Activated CD4-positive, alpha-beta T cell treated with anti-CD3 and anti-CD28 coated beads for 24 hours (primary cell): ENCODE measurements around the gene WAPL.

Experiments
- DNase-seq, 2 donors: peaks; one replicate each; pipeline ENCODE4 v3.0.0-alpha.2; 2020; ENCODE audit warnings: low read depth in 2 of 2

Gene WAPL

DNA sequence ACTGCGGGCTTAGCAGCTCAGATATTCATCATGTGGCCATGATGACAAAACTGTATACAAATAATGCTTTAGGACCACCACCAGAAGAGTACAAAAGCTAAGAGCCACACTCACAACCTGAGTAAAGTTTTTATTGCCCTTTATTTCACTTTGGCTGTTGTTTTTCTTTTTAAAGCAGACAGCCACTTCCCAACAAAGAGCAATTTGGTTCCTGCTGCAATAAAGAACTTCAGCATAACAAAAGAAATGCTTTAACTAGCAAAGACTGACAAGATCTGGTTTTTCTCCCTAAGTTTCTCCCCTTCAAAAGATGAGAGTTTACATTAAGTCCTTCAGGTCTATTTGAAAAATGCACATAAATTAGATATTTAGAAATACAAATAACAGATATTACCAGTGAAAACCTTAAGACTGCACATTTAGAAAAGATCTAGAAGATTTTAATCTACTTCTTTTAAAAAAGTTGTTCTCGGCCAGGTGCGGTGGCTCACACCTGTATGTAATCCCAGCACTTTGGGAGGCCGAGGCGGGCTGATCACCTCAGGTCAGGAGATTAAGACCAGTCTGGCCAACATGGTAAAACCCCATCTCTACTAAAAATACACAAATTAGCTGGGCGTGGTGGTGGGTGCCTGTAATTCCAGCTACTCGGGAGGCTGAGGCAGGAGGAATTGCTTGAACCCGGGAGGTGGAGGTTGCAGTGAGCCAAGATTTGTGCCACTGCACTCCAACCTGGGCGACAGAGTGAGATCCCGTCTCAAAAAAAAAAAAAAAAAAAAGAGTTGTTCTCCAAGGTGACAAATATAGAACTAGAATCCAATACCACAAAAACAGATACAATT is 59.4 kb downstream of the WAPL start:
- DNase-seq: no peak

DNA sequence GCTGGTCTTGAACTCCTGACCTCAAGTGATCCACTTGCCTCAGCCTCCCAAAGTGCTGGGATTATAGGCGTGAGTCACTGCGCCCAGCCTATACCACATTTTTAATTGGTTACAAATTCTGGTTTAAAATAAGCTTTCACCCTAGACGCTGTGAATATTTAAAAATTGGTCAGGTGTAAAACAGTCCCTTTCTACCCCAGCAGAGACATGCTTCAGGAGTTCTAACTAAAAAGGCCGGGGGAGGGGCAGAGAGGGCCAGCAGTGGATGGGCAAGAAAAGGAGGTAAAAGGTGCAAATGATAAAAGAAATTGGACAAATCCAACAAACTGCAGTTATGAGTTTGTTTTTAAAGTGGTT is 70.0 kb downstream of the WAPL start:
- DNase-seq: no peak

GRCh38 chr10:86450806-86451603 is 70.6 kb downstream of the WAPL start:
- no peak for DNase-seq

DNA sequence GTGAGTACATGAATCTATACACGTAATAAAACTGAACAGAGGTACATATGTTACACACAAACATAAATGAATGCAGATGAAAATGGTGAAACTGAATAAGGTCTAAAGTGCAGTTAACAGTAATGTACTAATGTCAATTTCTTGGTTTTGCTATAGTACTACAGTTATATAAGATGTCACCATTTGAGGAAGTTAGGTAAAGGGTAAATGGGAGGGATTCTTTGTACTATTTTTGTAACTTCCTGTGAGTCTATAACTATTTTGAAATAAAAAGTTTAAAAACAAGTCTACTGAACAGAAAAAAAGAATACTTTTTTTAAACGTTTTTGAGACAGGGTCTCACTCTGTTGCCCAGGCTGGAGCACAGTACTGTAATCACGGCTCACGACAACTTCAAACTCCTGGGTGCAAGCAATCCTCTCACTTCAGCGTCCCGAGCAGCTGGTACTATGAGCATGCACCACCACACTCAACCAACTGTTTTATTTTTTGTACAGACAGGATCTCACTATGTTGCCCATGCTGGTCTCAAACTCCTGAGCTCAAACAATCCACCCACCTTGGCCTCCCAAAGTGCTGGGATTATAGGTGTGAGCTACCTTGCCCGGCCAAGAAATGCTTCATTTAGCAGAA is 71.5 kb downstream of the WAPL start:
- no peak for DNase-seq

DNA sequence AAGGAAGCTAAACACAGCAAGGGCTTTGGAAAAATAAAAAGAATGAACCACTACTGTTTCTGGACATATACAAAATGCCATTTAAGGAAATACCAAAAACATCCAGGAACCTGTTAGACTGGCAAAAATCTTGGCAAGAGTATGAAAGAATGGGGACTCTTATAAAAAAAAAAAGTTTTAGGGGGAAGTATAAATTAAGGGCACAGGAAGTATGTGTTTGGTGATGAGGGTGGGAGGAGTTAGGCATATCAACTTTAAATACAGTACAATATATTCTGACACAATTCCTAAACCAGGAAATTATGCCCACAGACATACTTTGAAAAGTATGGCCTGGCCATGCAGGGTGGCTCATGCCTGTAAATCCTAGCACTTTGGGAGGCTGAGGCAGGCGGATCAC is 74.2 kb downstream of the WAPL start:
- no peak for DNase-seq

DNA sequence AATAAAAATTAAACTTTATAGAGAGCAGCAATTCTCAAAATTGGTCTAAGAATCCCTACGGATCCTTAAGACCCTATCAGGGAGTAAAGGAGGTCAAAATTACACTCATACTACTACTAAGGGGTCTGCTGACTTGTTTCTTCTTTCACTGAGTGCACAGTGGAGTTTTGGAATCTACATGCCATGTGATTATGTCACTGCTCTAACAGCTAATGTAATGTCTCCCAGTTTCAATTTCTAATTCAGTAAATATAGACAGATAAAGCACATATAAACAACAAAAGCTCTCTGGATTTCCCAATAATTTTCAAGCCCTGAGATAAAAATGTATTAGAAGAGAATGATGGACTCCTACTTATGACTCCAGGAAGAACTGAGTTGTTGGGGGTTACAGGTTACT is 74.6 kb downstream of the WAPL start:
- DNase-seq: no peak

GRCh38 chr10:86446440-86446839 is 75.2 kb downstream of the WAPL start:
- no peak for DNase-seq

DNA sequence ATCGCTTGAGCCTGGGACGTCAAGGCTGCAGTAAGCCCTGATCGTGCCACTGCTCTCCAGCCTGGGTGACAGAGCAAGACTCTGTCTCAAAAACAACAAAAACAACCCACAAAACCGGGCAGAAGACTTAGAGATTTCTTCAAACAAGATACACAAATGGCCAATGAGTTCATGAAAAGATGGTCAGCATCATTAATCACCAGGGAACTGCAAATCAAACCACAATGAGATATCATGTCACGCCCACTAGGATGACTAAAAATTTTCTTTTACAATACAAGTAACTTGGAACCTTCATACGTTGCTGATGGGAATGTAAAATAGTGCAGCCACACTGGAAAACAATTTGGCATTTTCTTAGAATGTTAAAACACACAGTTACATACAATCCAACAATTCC is 77.7 kb downstream of the WAPL start:
- no peak for DNase-seq

GRCh38 chr10:86443069-86443468 is 78.5 kb downstream of the WAPL start:
- DNase-seq: no peak

DNA sequence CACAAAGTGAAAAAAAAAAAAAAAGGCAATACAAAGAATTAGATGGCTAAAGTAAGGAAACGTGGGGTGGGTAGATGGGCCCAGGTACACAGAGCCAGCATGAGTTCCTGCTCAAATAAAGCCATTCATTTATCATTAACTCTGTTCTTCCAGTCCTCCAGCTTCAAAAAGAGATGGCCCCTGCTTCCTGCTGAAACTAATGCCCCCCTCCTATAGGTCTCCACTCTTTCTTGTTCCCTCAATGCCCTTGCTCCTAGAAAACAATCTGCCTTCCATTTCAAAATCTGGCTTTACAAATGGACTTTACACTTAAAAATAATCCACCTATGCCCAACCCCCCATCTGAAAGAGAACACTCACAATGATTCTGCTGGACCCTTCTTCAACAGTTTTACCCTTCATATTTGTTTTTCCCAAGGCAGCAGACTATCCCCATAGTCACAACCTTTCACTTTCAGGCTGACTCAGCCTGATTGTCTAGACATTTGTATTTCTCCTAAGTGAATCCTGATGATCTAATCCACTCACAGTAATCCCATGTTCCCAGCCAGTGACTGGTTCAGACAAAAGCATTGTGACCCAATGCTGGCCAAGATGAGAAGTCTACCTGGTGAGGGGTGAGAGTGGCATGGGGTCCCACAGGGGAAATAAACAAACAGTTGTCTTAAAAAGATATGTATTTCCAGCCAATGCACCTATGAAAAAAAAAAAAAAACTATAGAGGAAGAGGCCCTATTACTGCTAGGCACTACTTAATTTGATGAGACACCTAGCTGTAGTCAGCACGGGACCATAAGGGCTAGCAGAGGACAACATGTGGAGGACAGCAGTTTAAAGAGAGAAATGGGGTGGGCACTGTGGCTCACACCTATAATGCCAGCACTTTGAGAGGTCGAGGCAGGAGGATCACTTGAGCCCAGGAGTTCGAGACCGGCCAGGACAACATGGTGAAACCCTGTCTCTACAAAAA is 80.4 kb downstream of the WAPL start:
- DNase-seq: no peak

- no peak for DNase-seq
These were observed 82.0 kb downstream of the WAPL start for GRCh38 chr10:86439544-86439943.

DNA sequence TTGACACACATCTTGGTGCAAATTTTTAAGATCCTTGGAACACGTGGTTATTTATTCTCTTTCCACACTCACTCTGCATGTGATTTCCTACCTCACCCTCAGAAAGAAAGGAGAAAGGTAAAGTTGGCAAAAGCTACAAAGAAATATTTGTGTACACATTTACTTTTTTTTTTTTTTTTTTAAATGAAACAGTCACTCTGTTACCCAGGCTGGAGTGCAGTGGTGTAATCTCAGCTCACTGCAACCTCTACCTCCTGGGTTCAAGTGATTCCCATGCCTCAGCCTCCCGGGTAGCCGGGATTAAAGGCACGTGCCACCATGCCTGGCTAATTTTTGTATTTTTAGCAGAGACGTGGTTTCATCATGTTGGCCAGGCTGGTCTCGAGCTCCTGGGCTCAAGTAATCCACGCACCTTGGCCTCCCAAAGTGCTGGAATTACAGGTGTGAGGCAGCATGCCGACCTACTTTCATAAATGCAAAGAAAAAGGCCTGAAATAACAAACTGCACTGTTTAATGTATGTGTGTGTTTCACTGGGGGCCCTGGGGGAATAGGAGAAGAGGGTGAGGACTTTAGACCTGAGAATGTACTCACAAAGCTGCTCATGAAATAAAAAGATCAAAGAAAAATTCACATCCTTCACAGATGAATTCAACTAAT is 83.4 kb downstream of the WAPL start:
- no peak for DNase-seq

- no peak for DNase-seq
These were observed 84.1 kb downstream of the WAPL start for GRCh38 chr10:86437447-86437846.

DNA sequence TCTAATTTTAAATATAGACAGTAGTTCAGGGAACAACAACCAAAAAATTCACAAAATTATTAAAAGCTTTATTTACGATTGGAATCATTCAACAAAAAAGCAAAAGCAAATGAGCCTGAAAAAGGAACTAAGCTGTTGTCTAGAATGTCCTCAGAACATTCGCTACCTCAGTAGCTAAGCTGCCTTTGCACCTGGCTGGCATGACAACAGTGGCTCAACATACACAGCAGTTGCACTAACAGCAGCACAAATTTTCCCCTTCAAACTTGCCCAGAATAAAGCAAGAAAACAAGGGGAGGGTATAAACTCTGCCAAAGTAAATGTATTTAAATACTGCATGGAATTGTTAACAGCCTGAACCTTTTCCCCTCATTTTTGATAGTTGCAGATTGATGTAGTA is 84.6 kb downstream of the WAPL start:
- DNase-seq: no peak

DNA sequence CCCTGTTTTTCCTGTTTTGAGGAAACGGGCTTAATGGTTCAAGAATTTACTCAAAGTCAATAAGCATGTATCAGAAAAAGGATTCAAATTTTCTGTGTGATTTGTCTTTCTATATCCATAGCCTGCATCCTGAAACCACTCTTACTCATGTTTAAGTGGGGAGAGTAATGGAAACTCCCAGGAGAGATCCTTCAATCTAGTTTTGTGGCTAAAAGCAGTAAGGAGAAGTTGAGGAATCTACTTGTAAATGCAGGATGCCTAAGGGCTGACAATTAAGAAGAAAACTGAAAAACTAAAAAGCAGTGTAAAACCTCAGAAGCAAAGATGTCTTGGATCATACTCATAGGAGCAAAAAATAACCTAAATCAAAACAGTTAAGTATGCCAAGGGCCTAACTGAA is 86.9 kb downstream of the WAPL start:
- DNase-seq: no peak

GRCh38 chr10:86423739-86424138 is 97.9 kb downstream of the WAPL start:
- DNase-seq: no peak

- no peak for DNase-seq
These were observed 102.5 kb downstream of the WAPL start for GRCh38 chr10:86419101-86419500.

DNA sequence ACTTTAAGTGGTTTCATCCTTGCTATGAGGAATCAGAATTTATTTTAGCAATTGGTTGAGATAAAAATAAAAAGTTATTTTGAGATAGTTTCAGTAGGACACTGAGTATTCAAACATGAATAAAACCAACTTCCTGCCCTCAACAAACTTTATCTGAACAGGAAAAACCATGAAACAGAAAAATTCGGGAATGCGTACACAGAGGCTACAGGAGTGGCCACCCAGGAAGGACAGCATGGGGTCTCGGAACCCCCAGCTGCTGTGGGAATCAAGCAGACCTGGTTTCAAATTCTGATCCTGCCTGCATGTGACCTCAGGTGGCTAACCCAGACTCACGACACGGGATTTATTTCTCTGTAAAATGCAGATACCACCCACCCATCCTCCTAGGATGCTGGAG is 106.0 kb downstream of the WAPL start:
- DNase-seq: no peak

DNA sequence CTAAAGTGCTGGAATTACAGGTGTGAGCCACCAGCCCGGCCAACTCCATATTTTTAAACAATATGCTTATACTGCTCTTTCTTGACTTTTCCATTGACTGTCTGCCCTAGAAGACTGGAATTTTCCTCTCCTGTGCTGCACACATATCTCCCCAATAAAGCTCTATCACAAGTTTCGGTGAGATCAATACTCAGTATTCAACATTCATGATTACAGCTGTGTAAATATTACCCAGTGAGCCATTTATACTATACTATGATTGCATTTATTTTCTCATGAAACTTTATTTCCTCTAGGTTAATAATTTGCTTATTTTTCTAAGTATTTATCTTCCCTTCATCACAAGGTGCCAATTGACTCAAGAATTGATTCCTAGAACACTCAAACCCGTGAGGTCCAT is 106.5 kb downstream of the WAPL start:
- DNase-seq: no peak

DNA sequence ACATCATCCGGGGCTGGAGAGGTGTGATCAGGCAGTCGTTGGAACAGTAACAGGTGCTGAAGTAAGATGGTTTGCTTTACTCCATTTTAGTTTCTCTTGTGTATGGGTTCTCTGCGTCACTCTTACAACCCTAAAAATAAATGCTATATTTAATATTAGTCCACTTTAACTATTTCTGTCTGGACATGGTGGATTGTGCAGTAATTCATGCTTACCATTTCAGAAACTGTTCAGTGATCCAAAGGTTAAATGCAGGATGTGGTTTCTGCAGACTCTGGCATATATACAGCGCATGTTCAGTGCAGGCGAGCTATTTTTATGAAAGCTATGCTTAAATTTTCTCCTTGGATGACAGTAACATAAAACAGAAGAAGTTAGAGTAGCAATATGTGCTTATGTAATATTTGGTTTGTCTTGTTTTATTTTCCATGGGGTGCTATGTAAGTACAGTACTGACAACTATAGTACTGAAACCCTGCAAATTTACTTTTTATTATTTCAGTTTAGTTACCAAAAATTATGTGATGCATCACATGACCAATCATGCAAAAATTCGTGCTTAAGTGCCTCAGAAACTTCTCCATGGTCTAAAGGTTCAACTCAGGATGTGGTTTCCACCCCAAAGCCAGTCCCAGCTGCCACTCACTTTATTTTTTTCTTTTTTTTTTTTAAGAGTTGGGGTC is 108.4 kb downstream of the WAPL start:
- DNase-seq: no peak
